Stromal cell of bone marrow (primary cell): ENCODE measurements around the gene MEN1.

Source experiments
- DNase-seq: peaks from one replicate; pipeline ENCODE4 v3.0.0-alpha.2; 2012; ENCODE audit warnings: low read depth

Gene MEN1

DNA sequence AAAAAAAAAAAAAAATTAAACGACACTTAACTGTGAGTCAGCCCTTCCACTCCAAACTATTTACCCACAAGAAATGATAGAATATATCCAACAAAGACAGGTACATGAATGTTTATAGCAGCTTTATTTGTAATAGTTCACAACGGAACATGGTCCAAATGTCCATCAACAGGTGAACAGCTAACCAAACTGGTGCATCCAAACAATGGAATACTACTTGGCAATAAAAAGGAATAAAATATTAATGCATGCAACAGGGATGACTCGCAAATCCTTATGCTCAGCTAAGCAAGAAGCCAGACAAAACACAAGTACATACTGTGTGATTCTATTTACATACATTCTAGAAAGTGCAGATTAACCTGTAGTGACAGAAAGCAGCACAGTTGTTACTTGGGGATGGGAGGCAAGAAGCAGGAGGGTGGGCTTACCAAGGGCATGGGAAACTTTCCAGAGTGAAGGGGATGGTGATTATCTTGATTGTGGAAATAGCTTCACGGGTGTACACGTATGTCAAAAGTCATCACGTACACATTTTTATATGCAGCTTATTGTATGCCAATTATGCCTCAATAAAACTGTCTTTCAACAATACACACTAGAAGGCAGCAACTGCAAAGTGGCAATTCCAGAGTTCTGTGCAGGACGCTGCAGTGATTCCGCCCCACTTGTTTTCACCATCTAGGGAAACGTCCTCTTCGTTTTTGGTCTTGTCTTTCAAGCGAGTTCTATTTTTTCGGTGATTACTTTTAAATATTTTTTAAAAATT is 25.4 kb downstream of the MEN1 start:
- DNase-seq: no peak

- DNase-seq: peak; percentile 100
Measured at GRCh38 chr11:64778473-64779298, 31.7 kb downstream of the MEN1 start, which contains the start of gene SF1. Gene SF1 (minus strand): TSS chr11:64778542. CDS start chr11:64778392, 150 bp downstream.

DNA sequence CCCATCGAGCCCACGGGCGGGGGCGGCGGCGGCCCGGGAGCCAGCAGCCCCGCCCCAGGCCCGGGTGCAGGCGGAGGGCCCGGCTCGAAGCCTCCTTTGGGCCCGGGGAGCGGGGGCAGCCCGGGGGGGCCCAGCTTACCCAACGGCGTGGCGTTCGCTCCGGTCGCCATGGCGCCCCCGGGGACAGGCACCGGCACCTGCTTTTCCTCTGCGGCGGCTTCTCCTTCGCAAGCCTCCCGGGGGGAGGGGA is 32.2 kb downstream of the MEN1 start:
- no peak for DNase-seq

DNA sequence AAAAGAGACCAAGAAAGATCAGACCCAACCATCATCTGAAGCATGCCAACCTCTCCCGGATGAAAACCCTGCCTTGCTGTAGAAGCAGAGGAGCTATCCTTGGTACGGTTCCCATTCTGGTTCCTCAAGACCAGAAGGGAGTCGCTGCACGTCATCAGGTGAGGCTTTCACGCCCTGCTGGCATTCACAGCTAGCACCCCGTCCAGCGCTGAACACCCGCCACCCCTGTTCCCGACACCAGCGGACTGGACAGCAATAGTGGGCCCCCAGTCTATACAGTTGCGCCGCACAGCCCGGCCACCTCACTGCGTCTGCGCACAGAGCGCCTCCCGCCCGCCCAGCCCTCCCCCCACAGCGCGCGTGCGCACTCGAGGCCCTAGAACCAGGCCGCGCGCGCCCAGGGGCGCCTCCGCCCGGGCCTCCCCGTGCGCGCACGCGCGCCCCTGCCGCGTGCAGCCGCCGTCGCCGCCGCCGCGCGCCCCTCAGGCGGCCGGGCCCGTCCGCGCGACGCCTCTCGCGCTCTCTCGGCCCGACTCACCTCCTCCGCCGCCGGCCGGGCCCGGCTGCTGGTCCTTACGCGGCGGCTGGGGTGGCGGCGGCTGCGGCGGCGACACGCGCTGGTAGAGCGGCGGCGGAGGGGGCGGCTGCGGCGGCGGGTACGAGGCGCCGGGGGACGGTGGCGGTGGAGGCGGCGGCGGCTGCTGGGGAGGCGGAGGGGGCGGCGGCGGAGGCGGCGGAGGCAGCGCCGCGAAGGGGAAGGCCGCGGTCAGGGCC is 32.7 kb downstream of the MEN1 start:
- peak; percentile 61 for DNase-seq

- DNase-seq: no peak
Measured at GRCh38 chr11:64776875-64777274, 33.5 kb downstream of the MEN1 start.

DNA sequence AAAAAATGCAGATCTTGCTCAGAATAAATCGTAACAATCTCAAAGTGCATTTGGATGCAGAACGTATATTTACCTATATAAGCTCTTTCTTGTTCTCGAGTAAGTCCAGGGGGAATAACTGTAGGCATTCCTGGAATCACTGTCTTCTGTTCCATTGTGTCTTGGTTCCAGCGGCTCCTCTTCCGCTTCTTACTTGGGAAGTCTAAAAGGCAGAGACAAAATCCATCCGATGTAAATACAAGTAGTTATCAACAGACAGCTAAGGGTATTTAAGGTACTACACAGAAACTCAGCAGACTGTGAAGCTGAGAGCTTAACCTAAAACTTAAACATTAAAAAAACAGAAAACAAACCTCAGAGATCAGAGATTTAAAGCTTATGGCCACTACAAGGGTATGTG is 33.9 kb downstream of the MEN1 start:
- DNase-seq: no peak

DNA sequence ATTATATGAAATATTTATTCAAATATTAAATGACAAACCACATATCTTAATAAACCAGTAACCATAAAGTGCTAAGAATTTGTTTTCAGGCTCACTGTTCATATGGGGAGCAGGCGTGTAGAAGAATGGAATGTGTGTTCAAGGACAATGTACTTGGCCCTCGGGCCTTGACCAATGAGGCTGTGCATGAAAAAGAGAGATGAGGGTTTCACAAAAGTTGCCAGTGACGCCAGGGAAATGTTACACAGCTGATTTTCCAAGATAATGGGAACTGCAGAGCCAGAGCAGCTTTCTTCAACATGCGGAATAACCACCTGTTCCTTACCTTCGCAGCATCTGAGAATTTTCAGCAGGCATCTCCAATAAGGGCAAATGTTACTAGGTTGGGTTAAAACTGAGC is 36.2 kb downstream of the MEN1 start:
- DNase-seq: no peak

DNA sequence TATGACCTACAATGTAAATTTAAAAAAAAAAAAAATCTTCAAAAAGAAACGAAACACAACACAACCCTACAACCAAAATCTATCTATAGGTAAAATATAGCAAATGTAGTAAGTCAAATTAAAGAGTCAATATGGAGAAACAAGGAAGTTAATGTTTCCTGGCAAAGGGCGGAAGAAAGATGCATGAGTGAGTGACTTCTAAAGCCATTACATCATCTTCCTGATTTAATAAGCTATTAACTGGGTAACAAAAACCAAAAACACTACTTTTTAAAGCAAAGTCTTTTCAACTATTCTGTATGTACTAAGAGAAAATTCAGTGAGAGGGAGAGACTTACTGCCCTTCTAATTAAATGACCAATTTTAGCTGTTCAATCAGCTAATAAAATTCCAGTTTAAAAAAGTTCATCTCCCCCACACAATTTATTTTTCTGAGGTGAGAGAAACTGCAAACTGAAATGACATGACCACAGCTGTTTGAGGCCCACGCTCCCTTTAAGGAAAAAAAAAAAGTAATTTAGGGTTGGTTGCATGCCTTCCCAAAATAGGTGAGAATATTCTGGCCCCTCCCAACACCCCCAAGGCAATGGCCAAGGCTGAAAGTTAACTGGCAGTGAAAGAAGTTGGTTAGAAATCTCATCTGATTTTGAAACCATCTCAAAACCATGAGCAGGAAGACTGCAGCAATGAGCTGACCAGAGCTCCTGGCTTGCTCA is 37.9 kb downstream of the MEN1 start:
- DNase-seq: no peak

DNA sequence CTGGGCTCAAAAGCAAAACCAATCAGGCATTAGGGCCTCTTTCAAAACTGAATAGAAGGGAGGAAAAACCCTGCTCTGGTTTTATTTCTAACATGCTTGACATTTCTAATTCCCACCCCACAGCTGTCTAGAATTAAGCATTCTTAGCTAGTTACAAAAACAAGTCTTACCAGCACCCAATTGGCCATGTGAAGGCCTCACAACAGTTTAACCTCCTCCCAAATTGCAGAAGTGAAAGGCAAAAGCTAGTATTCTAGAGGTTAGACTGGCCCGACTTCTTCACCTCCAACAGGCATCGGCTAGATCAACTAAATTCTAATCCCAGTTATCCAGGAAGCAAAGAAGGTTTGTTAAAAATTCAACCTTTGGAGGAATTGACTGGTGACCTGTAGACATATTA is 38.5 kb downstream of the MEN1 start:
- no peak for DNase-seq

GRCh38 chr11:64770120-64770519 is 40.2 kb downstream of the MEN1 start:
- no peak for DNase-seq

GRCh38 chr11:64769283-64769682 is 41.1 kb downstream of the MEN1 start:
- DNase-seq: no peak

- no peak for DNase-seq
Measured at GRCh38 chr11:64768300-64768694, 42.1 kb downstream of the MEN1 start.

GRCh38 chr11:64767344-64768299 is 42.7 kb downstream of the MEN1 start:
- peak; percentile 28 for DNase-seq

DNA sequence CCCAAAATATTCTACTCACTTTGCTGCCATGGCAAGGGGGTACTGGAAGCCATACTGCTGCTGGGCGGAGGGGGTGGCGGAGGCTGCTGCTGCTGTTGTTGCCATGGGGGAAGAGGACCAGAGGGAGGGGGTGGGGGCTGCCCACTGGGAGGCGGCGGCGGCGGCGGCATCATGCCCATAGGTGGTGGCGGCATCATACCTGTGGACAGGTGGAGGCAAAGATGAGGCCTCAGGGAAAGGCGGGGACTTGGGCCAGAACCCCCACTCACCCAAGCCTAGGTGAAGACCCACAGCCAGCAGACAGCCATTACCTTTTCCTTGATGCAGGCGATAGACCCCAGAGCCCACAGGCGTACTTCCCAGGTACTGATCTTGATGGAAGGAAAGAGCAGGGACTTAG is 43.5 kb downstream of the MEN1 start:
- DNase-seq: no peak

DNA sequence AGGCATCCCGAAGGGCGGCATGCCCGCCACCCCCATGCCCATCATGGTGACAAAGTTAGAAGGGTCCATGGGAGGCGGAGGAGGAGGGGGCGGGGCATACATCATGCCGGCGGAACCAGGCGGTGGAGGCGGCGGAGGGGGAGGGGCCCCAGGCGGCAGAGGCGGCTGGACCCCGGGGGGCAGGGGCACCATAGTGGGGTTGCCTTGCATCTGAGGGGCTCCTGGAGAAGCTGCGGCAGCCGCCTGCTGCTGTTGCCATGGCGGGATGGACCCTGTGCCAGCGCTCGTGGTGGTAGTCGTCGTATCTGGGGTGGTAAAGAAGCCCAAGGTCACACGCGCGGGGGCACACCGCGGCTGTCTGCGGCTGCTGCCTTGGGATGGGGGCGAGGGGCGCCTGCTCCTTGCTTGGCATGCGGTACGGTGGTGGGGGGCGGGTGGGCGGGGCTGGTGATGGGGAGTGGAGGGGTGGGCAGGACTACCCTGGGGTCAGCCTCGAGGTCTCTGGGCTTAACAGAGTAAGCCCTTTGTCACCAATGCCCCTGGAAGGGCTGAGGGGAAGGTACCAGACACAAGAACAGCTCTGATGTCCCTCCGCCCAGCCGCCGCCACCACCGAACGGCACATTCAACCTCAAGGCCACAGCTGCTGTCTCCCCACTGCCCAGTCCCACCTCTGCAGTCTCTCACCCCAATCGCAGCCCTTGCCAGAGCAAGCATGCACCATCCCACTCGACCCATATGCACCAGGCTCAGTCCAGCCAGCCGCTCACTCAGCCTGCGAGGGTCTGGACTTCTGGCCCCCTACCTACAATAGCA is 44.3 kb downstream of the MEN1 start:
- no peak for DNase-seq

- no peak for DNase-seq
Measured at GRCh38 chr11:64765291-64765850, 45.0 kb downstream of the MEN1 start.

- DNase-seq: no peak
Measured at GRCh38 chr11:64764753-64765152, 45.6 kb downstream of the MEN1 start.

DNA sequence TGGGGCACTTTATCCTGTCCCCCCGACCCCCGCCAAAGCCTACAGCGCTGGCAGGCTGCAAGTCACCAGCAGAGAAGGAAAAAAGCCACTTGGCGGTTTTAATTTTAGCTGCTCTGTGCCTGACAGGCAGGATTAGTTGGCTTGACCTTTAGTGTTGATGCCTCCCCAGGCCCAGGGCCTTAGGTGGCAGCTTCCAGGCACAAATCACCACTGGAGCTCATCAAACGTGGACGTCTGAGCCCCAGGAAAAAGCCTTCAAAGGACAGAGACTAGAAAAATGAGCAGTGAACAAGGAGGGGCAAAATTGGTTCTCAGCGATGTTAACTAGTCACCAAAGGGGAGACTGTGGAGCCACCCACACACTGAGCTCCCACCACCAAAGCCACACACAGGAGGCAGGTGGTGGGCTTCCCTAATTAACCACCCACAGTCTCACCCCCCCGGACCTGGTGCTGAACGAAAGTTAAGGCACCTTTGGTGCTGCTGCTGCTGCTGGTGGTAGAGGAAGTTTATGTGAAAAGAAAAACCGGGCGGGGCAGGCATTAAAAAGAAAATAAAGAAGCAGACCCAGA is 46.2 kb downstream of the MEN1 start:
- no peak for DNase-seq

DNA sequence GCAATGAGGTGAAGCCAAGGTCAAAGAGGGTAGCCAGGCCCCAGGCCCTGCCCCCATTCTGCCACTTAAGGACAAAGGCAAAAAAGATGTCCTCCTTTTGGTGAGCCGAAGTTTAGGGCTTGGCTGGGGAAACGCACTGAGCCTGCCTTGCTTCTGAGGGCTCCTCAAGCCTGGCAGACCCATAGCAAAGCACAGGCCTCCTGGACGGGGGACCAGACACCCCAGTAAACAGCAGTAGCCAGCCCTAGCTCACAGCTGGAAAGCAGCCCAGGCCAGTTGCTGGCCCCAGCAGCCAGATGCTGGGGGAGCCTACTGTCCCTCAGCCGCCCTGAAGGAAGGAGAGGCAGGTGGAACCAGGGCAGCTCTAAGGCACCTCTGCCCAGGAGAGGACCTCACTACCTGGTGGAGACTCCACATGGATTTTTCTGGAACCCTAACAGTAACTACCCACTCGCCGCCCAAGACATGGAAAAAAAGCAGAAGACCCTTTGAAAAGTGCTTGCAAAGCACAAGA is 46.8 kb downstream of the MEN1 start:
- no peak for DNase-seq
